HepG2 (cell line): ENCODE measurements around the gene MSS51. TPM values are rescaled to one million over a fixed set of nuclear protein-coding genes. Genes with fewer than 3 reads are reported as not detected.

Experiments
- ARID4A ChIP-seq: sonication (generic); formaldehyde crosslinking; IDR thresholded peaks from 2 replicates; pipeline ENCODE4 v1.5.0; 2020; ENCODE audit warnings: mild to moderate bottlenecking, missing genetic modification reagents, borderline replicate concordance
- ATF2 ChIP-seq: sonication (generic); formaldehyde crosslinking; IDR thresholded peaks from 2 replicates; pipeline ENCODE4 v1.4.0; 2020; ENCODE audit warnings: missing genetic modification reagents
- EHMT2 ChIP-seq: fragments of 200-600 bp; sonication (generic); IDR thresholded peaks from 2 replicates; pipeline ENCODE4 v1.7.0; 2017; ENCODE audit warnings: antibody characterized with exemption, low read depth, low read length, borderline replicate concordance
- KDM5A ChIP-seq: fragments of 200-600 bp; sonication (generic); IDR thresholded peaks from 2 replicates; pipeline ENCODE4 v1.7.0; 2018; ENCODE audit warnings: antibody characterized with exemption, mild to moderate bottlenecking, low read length, borderline replicate concordance
- MED13 ChIP-seq: sonication (generic); formaldehyde crosslinking; IDR thresholded peaks from 2 replicates; pipeline ENCODE4 v1.5.0; 2020; ENCODE audit warnings: missing genetic modification reagents
- NCOA1 ChIP-seq: sonication (generic); formaldehyde crosslinking; IDR thresholded peaks from 2 replicates; pipeline ENCODE4 v1.9.0; 2021; ENCODE audit warnings: missing genetic modification reagents
- REST ChIP-seq, 2 experiments: IDR thresholded peaks; 2 replicates each; pipeline ENCODE4 v1.6.1; 2011 to 2012; ENCODE audit warnings: low read length in 2 of 2, borderline replicate concordance in 1 of 2, low read depth in 1 of 2, mild to moderate bottlenecking in 1 of 2, moderate library complexity in 1 of 2
- RXRA ChIP-seq: sonication (generic); formaldehyde crosslinking; IDR thresholded peaks from 2 replicates; pipeline ENCODE4 v1.5.1; 2020; ENCODE audit warnings: missing genetic modification reagents
- SOX5 ChIP-seq: IDR thresholded peaks from 2 replicates; pipeline ENCODE4 v1.6.1; 2016; ENCODE audit warnings: borderline replicate concordance
- ZBTB46 ChIP-seq: sonication (generic); formaldehyde crosslinking; IDR thresholded peaks from 2 replicates; pipeline ENCODE4 v1.4.0; 2020; ENCODE audit warnings: mild to moderate bottlenecking, missing genetic modification reagents, borderline replicate concordance
- ZFP82 ChIP-seq: sonication (generic); formaldehyde crosslinking; IDR thresholded peaks from 2 replicates; pipeline ENCODE4 v1.5.1; 2020; ENCODE audit warnings: mild to moderate bottlenecking, missing genetic modification reagents, borderline replicate concordance
- ZKSCAN5 ChIP-seq: sonication (generic); formaldehyde crosslinking; IDR thresholded peaks from 2 replicates; pipeline ENCODE4 v1.5.1; 2020; ENCODE audit warnings: mild to moderate bottlenecking, missing genetic modification reagents
- ZNF10 ChIP-seq: sonication (generic); formaldehyde crosslinking; IDR thresholded peaks from 2 replicates; pipeline ENCODE4 v1.4.0; 2020; ENCODE audit warnings: mild to moderate bottlenecking, low read depth, missing genetic modification reagents, borderline replicate concordance
- ZNF138 ChIP-seq: sonication (generic); formaldehyde crosslinking; IDR thresholded peaks from 2 replicates; pipeline ENCODE4 v1.5.0; 2020; ENCODE audit warnings: mild to moderate bottlenecking, low read depth, missing genetic modification reagents
- ZNF234 ChIP-seq: sonication (generic); formaldehyde crosslinking; conservative IDR thresholded peaks from 2 replicates; pipeline ENCODE4 v1.5.1; 2020; ENCODE audit warnings: mild to moderate bottlenecking, missing genetic modification reagents
- ZNF557 ChIP-seq: sonication (generic); formaldehyde crosslinking; IDR thresholded peaks from 2 replicates; pipeline ENCODE4 v1.4.0; 2020; ENCODE audit warnings: missing genetic modification reagents
- ZNF652 ChIP-seq: IDR thresholded peaks from 2 replicates; pipeline ENCODE4 v1.6.1; 2016; ENCODE audit warnings: low read depth, borderline replicate concordance
- ZNF737 ChIP-seq: sonication (generic); formaldehyde crosslinking; IDR thresholded peaks from 2 replicates; pipeline ENCODE4 v1.5.0; 2020; ENCODE audit warnings: missing genetic modification reagents, mild to moderate bottlenecking, borderline replicate concordance
- polyA plus RNA-seq, 8 experiments: library from polyadenylated mRNA; depleted of rRNA in 3 of 8; stranded (reverse) in 7 of 8; unstranded in 1 of 8; fragments of >200 nt; fragmentation: Illumina TruSeq in 4 of 8; extraction: Trizol in 4 of 8; gene quantifications; 2 replicates each; pipeline versions ENCODE4 v1.2.1 to v1.2.3, GENCODE V29; 2011 to 2016; ENCODE audit warnings: low read depth in 4 of 8, missing spikeins in 1 of 8, mixed read lengths in 1 of 8; ENCODE audit not compliant: insufficient read depth in 1 of 8
- total RNA-seq, 5 experiments: library from RNA; depleted of rRNA; stranded (reverse); fragments of >200 nt; fragmentation: Illumina TruSeq; extraction: Trizol; gene quantifications; 2 replicates each; pipeline ENCODE4 v1.2.3, GENCODE V29; 2016; ENCODE audit warnings: low read depth in 1 of 5

MSS51 gene
- total and polyA plus RNA-seq, 2 of the 13 experiments (the other 11 are each of a cell fraction or from before 2014, with no cell fraction given): 0.91 to 2.4 TPM

GRCh38 chr10:73413528-73414229 is 19.7 kb downstream of the MSS51 start, which contains the start of gene ANXA7 (continued):
- TF ChIP-seq KDM5A (peak; percentile 56; the same call in 1 of the 2 replicates), NCOA1 (CRISPR knock-in tag) (peak; percentile 94), ZBTB46 (CRISPR knock-in tag) (0 out of 2 replicates have a peak, but pooled peaks have one; percentile 82), ATF2 (CRISPR knock-in tag) (peak; percentile 53; the same call in 1 of the 2 replicates), EHMT2 (no peak), ZFP82 (CRISPR knock-in tag) (no peak), MED13 (CRISPR knock-in tag) (no peak; the same call in 1 of the 2 replicates), ARID4A (CRISPR knock-in tag) (peak; percentile 96), ZNF138 (0 out of 2 replicates have a peak, but pooled peaks have one; percentile 53), RXRA (peak; percentile 93), REST (IDR thresholded peaks at IDR 0.05; ENCODE audit: borderline replicate concordance in 1 of 2, low read depth in 1 of 2, low read length in 2 of 2) (no peak), ZNF737 (CRISPR knock-in tag) (no peak), ZNF557 (CRISPR knock-in tag) (no peak), ZNF10 (no peak), ZNF652 (CRISPR knock-in tag) (no peak), ZNF234 (CRISPR knock-in tag) (no peak), SOX5 (CRISPR knock-in tag) (peak; percentile 50; the same call in 1 of the 2 replicates), ZKSCAN5 (CRISPR knock-in tag) (no peak)
